ENCODE results near the gene G6PC3.
"Not testable (repeated sequence)": the region's sequence is repeated elsewhere in the genome, so short reads cannot be mapped to it uniquely, and the experiment has no call there.

The G6PC3 gene

DNA sequence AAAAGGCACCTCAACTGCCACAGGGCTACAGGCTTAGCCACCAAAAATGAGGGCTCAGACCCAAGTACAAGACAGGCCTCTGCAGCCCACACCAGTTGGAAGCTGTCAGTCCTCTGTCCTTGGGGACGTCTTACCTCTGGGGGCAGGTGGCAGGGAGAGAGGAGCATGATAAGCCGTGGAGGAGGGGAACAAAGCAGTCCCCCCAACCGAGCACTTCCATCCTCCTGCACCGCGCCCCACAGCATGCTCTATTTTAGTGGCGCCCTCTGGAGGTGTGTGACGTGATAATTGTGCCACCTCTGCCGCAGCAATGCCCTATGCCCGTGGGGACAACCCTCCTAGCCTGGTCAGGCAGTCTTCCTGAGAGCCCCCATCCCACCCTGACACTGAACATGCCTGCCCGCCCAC lies 13.6 kb downstream of the G6PC3 start:
- no peak for DNase-seq (ENCODE audit: low spot score)

DNA sequence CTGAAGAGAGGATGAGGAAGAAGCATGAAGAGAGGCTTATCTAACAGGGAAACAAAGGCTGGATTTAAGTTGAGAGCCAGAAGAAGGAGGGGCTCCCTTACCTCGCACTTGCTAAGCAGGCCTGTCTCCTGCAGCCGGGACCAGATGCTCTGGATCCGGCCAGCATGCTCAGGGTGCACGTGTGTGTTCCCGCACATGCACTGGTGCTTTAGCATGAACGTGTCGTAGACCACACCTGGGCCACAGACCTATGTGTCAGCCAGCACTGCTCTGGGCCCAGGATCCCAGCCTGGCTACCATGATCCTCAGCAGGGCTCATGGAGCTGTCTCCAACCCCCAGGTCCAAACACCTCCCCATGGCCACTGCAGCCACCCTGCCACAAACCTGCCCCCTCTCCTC lies 14.4 kb downstream of the G6PC3 start:
- DNase-seq (ENCODE audit: low spot score), result no peak

GRCh38 chr17:44085908-44086307 lies 15.4 kb downstream of the G6PC3 start:
- DNase-seq (ENCODE audit: low spot score), result no peak

- DNase-seq (ENCODE audit: low spot score), result peak; percentile 61
These were observed 16.1 kb downstream of the G6PC3 start for GRCh38 chr17:44086364-44087311.

DNA sequence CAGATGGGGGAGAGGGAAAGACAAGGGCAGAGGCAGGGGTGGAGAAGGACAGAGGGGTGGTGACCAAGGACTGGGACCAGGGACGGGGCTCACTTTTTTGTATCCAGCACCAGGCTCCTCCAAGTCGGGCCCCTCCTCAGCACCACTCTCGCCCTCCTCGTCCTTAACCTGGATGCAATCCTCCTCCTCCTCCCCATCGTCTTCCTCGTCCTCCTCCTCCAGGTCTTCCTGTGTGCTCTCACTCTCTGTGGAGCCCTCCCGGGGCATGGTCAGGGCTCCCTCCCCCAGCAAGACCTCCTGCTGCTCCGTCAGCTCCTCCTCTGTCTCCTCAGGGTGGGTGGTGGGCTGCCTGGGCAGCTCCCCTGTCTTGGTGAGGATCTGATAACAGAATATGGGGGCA lies 16.8 kb downstream of the G6PC3 start:
- DNase-seq (ENCODE audit: low spot score), result no peak

DNA sequence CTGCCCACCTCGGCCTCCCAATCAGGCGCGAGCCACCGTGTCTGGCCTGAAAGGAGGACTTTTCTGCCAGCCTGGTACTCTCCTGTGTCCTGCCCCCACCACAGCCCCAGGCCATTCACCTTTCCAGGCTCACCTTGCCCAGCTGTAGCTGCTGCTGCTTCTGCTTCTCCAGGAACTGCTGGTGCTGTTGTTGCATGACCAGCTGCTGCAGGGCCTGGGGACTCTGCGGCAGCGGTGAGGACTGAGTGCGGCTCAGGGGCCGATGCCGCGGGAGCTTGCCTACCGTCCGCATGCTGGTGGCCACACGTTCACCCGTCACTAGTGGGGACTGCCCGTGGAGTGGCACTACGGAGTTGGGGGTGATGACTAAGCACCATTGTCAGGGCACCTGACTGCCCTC lies 17.7 kb downstream of the G6PC3 start:
- no peak for DNase-seq (ENCODE audit: low spot score)

DNA sequence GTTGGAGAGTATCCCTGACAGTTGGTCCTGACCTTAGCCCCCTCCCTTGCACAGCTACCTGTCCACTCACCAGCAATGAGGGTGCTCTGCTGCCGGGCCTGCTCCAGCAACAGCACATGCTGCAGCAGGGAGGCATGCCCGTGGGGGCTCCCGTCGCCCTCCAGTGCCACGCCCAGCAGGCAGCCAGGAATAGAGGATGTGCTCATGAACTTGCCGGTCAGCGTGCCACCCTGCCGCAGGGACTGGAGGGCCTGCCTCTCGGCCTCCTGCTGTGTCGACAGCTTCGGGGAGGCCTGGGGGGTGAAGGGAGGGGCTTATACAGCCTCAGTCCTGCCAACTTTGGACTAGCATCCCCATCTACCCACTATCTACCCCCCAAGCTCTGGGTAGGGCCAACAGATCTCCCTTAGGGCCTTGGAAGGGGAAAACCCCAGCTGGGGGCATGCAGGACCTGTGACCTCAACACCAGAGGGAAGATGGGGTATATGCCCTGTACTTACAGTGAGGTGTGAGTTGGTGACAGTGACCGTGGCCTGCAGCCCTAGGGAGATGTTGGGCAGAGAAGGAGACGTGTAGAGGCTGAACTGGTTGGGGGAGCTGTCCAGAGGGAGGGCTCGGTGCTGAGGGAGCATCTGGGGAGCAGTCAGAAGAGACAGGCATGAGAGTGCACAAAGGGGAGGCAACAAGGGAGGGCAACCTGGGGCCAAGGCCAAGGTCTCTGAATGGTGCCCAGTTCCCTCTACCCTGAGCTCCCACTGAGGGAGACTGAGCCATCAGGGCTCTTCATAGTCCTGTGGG lies 20.9 kb downstream of the G6PC3 start:
- no peak for DNase-seq (ENCODE audit: low spot score)

- no peak for DNase-seq (ENCODE audit: low spot score)
These were observed 21.5 kb downstream of the G6PC3 start for GRCh38 chr17:44092051-44092450.

DNA sequence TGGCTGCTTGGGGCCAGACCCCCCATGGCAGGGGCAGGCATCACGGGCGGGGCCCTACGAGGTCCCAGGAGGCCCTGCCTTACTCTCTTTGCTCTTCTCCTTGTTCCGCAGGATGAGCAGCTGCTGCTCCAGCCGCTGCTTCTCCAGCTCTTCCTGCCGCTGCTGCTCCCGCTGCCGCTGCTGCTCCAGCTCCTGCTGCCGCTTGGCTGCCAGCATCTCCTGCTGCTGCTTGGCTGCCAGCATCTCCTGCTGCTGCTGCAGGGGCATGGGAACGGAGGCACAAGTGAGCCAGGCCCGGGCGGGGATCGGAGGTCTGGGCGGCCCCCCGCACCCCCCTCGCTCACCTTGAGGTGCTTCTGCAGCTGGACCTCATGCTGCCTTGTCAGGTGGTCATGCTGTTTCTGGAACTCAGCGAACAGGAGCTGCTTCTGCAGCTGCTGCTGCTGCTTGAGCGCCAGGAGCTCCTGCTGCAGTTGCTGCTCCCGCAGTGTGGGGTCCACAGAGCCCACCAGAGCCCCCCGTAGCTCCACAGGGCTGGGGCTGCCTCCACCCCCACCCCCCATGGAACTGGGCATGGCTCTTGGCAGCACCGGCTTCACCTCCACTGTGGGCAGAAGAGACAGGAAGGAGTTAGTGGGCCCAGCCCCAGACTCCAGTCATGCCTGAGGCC lies 22.8 kb downstream of the G6PC3 start:
- DNase-seq (ENCODE audit: low spot score), result no peak

GRCh38 chr17:44094701-44095387 lies 24.3 kb downstream of the G6PC3 start:
- DNase-seq (ENCODE audit: low spot score), result no peak

- DNase-seq (ENCODE audit: low spot score), result no peak
These were observed 24.8 kb downstream of the G6PC3 start for GRCh38 chr17:44095388-44095646.

DNA sequence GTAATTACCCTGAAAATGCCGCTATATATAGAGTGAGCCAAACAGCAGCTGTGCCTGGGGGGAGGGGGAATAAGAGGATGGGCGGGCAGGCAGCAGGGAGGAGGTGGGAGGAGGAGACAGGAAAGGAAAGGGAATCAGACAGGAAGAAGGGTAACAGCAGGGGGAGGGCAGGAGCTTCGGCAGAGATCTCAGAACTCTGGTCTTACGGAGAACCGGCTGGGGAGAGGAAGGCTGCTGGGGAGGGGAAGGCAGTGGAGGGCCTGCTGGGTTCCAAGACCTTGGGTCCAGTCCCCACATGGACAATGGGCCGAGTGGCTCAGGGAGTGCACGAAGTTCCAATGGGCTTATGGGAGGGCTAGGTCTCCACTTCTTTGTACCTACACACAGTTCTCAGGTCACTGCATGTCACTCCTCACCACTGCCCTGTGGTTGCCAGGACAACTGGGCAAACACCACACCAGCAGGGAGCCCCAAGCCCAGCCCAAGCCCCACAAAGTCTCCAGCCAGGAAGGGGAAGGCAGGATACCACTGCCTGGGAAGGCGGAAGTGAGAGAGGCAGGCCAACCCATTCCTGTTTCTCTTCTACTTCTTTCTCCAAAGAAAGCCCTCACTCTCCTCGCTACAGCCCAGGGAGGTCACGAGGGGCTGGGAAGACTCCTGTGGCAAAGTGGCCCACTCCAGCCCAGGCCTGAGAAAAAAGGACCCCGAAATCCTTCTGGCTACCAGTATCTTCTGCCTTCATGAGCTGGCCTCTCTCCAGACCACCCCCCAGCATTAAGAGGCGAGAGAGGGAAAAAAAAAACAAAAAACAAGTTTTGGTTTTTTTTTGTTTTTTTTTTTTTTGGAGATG lies 25.3 kb downstream of the G6PC3 start:
- DNase-seq (ENCODE audit: low spot score), result peak; percentile 87

- no peak for DNase-seq (ENCODE audit: low spot score)
These were observed 26.8 kb downstream of the G6PC3 start for GRCh38 chr17:44097110-44097958.

DNA sequence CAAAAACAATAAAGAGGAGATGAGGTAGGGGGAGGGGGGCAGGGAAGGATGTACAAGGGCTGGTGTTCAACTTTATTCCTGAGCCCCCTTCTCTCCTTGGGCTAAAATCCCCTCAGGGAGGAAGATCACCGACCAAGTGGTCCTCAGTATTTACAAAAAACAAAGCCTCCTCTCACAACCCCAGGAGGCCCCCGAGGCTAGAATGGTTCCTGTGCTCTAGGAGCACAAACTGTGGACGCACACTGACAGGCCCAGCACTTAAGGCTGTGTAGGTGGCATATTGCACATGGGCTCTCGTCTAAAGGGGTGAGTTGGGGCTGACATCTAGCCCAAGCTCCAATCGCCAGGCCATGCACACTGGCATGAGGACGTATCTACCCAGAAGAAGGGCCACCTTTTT lies 31.3 kb downstream of the G6PC3 start:
- not testable (repeated sequence) for DNase-seq (ENCODE audit: low spot score)

DNA sequence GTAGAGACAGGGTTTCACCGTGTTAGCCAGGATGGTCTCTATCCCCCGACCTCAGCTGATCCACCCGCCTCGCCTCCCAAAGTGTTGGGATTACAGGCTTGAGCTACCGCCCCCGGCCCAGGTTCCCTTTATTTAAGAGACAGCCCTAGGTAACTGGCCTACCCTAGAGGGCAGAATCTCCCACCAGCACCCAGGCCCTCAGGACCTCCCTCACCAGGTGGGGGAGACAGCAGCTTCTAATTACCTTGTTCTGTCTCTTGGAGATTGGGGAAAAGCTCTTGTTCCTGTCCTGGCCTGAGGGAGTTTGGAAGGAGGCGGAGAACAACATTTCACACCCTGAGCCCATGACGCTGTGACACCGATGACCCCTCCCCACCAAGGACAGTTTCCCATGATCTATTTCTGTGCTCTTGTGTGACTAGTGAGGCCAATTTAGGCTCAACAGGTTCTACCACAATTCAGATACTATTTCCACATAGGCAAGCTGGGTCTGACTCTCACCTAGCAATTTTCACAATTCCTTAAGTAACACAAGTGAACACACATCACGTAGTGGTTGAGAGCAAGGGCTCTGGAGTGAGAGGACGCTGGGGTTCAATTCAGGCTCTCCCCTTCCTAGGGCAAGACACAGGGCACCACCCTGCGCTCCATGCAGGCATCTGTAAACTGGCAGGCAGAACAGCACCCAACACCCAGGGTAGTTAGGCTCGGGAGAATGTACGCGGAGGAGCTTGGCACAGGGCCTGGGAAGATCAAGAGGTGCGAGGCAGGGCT lies 32.5 kb downstream of the G6PC3 start:
- no peak for DNase-seq (ENCODE audit: low spot score)

DNA sequence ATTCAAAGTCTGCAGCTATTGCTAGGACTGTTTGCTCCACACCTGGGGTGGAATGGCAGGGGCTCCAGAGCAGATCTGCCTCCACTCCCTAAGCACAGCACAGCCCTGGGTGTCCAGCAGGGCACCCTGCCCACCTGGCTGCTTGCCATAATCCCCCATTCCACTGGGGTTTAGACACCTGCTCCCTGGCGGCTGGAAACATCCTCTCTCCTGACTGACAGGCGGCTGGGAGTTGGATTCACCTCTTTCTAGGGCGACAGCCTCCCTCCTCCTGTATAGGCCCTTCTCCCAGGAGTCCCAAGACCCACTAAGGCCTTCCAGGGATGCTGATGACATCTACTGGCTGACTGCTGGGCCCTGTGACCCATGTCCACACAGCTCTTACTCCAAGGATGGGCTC lies 34.9 kb downstream of the G6PC3 start:
- no peak for DNase-seq (ENCODE audit: low spot score)

- DNase-seq (ENCODE audit: low spot score), result no peak
These were observed 35.4 kb downstream of the G6PC3 start for GRCh38 chr17:44105941-44106340.

GRCh38 chr17:44106801-44107200 lies 36.3 kb downstream of the G6PC3 start:
- no peak for DNase-seq (ENCODE audit: low spot score)
